Spleen (tissue), 11 donors: ENCODE results near the gene C2orf69. TPM values are rescaled to one million over a fixed set of nuclear protein-coding genes. Genes with fewer than 3 reads are reported as not detected.

ENCODE experiments used
- DNase-seq: peaks from one replicate; pipeline ENCODE4 v3.0.0-alpha.2; 2020
- H3K27ac ChIP-seq, 8 donors: fragments of 200-600 bp; sonication (generic) in 7 of 8; 1 replicate in 4 of 8; 2 replicates in 4 of 8; pipeline versions ENCODE4 v1.5.0 to v1.8.0; 2016 to 2021; ENCODE audit warnings: inconsistent platforms in 4 of 8, mild to moderate bottlenecking in 4 of 8, moderate library complexity in 1 of 8
- H3K27me3 ChIP-seq, 7 donors: fragments of 200-600 bp; sonication (generic) in 6 of 7; replicated peaks in 1 of 7; 1 replicate in 4 of 7; 2 replicates in 3 of 7; pipeline versions ENCODE4 v1.5.0 to v1.8.0; 2016 to 2021; ENCODE audit warnings: inconsistent platforms in 3 of 7, mild to moderate bottlenecking in 1 of 7
- H3K36me3 ChIP-seq, 6 donors: fragments of 200-600 bp; sonication (generic) in 5 of 6; 1 replicate in 4 of 6; 2 replicates in 2 of 6; pipeline versions ENCODE4 v1.5.0 to v1.8.0; 2016 to 2021; ENCODE audit warnings: inconsistent platforms in 2 of 6
- H3K4me1 ChIP-seq, 6 donors: fragments of 200-600 bp; sonication (generic) in 5 of 6; 1 replicate in 3 of 6; 2 replicates in 3 of 6; pipeline versions ENCODE4 v1.5.0 to v1.8.0; 2016 to 2021; ENCODE audit warnings: inconsistent platforms in 3 of 6
- H3K4me3 ChIP-seq, 8 donors: fragments of 200-600 bp; sonication (generic) in 7 of 8; 1 replicate in 4 of 8; 2 replicates in 4 of 8; pipeline versions ENCODE4 v1.5.0 to v1.8.0; 2016 to 2021; ENCODE audit warnings: inconsistent platforms in 4 of 8, mild to moderate bottlenecking in 4 of 8, moderate library complexity in 2 of 8
- H3K9me3 ChIP-seq, 8 donors: fragments of 200-600 bp; sonication (generic) in 7 of 8; 1 replicate in 4 of 8; 2 replicates in 4 of 8; pipeline versions ENCODE4 v1.5.0 to v1.8.0; 2016 to 2021; ENCODE audit warnings: inconsistent platforms in 4 of 8
- POLR2A ChIP-seq, 3 donors: fragments of 450-650 bp; IDR thresholded peaks; one replicate each; pipeline ENCODE4 v1.5.1; 2017; ENCODE audit warnings: antibody characterized with exemption in 3 of 3, mild to moderate bottlenecking in 1 of 3
- POLR2AphosphoS5 ChIP-seq, 3 donors: sonication (generic); formaldehyde crosslinking; IDR thresholded peaks; one replicate each; pipeline ENCODE4 v1.5.1; 2017; ENCODE audit warnings: antibody characterized with exemption in 3 of 3
- WGBS, 5 donors: extraction: QIAGEN DNeasy Blood & Tissue Kit in 3 of 5; methylation state at CpG; one replicate each; pipeline versions ENCODE4 v1.1.5 to v1.1.7; 2013 to 2018; 5-methylcytosine and 5-hydroxymethylcytosine counted together
- intact Hi-C: fragments of 100-400 bp; cut with DNase I; formaldehyde crosslinking; loops from one replicate; pipeline ENCODE4 v1.15.0; 2023; ENCODE audit warnings: low total_unique reads
- polyA plus RNA-seq, 3 donors: library from polyadenylated mRNA; stranded (reverse); fragments of 200-250 nt; gene quantifications; one replicate each; pipeline ENCODE4 v1.2.1, GENCODE V29; 2013
- total RNA-seq, 7 donors: library from RNA; depleted of rRNA in 3 of 7; stranded (reverse); fragments of >200 nt in 3 of 7; fragmentation: NEBNext Ultra II Directional in 4 of 7; extraction: Animal tissue kit (Norgen Biotek cat#: 25700) in 4 of 7; gene quantifications; one replicate each; pipeline versions ENCODE4 v1.1.0 to v1.2.1, GENCODE V29; 2016 to 2021
- TF ChIP-seq, protein P1 (sequence below), 11 experiments: fragments of 200-600 bp in 7 of 11; fragments of 450-650 bp in 4 of 11; sonication (generic) in 4 of 11; IDR thresholded peaks in 8 of 11; conservative IDR thresholded peaks in 3 of 11; 1 replicate in 7 of 11; 2 replicates in 4 of 11; pipeline versions ENCODE4 v1.4.0 to v1.8.0; 2016 to 2021; ENCODE audit warnings: antibody characterized with exemption in 11 of 11, inconsistent platforms in 4 of 11, mild to moderate bottlenecking in 1 of 11
- donor health status: healthy with polysubstance abuse.
- donor health status: DM: no; HTN: no; CAD: no; lungs with moderate emphysema.
- donor health status: DM: no; HTN: no; CAD: no.
- donor health status: Bipolar disorder and iron deficiency.
- donor health status: healthy.
- donor health status: DM: no; HTN: no; CAD: no.
- donor health status: DM: yes; HTN: yes; CAD: no.

C2orf69 gene
- total and polyA plus RNA-seq, 10 donors, result 4.7 to 13.3 (median 10.9) TPM

DNA sequence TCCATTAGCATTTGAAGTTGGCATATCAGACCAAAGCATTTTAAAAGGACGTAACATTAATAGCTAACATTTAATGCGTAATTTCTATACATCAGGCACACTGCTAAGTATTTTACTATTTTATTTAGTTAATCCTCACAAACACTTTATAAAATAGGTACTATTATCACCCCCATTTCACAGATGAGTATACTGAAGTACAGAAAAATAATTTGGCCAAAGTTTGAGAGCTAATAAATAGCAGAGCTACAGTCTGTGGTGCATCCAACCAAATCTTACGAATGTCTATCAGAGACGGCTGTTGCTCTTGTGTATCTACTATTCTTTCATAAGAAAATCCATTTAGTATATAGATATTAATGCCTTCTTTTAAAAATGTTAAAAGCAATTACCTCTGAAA is 32.3 kb downstream of the C2orf69 start:
- H3K27me3 ChIP-seq, result no peaks in the 10 kb centered on the region
- H3K36me3 ChIP-seq, result peaks cover 0 to 95% (median 24%) of the 10 kb centered on the region in 6 donors
- H3K27ac ChIP-seq, result no peak overlapping the region
- peaks cover 0 to 41% (median 8%) of the 10 kb centered on the region in 6 donors for H3K4me1 ChIP-seq
- intact Hi-C loops, result no loop called here
- H3K4me3 ChIP-seq, result no peak overlapping the region
- DNase-seq, result no peak
- no peak for TF ChIP-seq POLR2AphosphoS5 (IDR thresholded peaks at IDR 0.05)
- no peak for TF ChIP-seq POLR2A (IDR thresholded peaks at IDR 0.05)
- TF ChIP-seq, protein P1, sequence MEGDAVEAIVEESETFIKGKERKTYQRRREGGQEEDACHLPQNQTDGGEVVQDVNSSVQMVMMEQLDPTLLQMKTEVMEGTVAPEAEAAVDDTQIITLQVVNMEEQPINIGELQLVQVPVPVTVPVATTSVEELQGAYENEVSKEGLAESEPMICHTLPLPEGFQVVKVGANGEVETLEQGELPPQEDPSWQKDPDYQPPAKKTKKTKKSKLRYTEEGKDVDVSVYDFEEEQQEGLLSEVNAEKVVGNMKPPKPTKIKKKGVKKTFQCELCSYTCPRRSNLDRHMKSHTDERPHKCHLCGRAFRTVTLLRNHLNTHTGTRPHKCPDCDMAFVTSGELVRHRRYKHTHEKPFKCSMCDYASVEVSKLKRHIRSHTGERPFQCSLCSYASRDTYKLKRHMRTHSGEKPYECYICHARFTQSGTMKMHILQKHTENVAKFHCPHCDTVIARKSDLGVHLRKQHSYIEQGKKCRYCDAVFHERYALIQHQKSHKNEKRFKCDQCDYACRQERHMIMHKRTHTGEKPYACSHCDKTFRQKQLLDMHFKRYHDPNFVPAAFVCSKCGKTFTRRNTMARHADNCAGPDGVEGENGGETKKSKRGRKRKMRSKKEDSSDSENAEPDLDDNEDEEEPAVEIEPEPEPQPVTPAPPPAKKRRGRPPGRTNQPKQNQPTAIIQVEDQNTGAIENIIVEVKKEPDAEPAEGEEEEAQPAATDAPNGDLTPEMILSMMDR (IDR thresholded peaks at IDR 0.05 in 8 of 11, conservative IDR thresholded peaks at IDR 0.05 in 3 of 11), result no peak
- WGBS, 5 donors, result 94 to 96% (median 95%) methylated on average over 4 of the region's 4 CpGs
- no peaks in the 10 kb centered on the region for H3K9me3 ChIP-seq

DNA sequence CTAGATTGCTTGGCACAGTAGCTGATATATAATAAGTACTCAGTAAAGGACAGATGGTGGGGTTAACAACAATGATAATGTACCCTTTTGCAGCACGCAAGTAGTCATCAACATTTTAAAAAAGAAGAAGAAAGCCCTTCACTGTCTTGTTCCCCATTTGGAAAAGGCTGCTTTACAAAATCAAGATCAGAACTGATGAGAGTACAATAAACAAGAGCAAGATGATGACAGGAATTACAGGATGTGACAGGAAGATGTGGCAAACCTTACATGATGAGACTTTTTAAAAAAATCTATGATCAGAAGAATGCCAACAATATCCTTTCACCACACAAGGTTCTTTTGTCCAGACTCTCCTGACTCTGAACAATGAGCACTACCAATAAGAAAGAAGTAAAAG is 35.1 kb downstream of the C2orf69 start:
- TF ChIP-seq POLR2A (IDR thresholded peaks at IDR 0.05), result no peak
- TF ChIP-seq, protein P1 (IDR thresholded peaks at IDR 0.05 in 8 of 11, conservative IDR thresholded peaks at IDR 0.05 in 3 of 11), result no peak
- Histone ChIP-seq H3K36me3 (peaks cover 0 to 93% (median 18%) of the 10 kb centered on the region in 6 donors), H3K9me3 (no peaks in the 10 kb centered on the region), H3K27ac (peak overlapping the region in 6 of 8 donors; percentile 36 to 80 (median 67)), H3K27me3 (no peaks in the 10 kb centered on the region), H3K4me3 (no peak overlapping the region), H3K4me1 (peaks cover 0 to 60% (median 16%) of the 10 kb centered on the region in 6 donors)
- no peak for DNase-seq
- whole genome bisulfite sequencing, 5 donors, result 49 to 97% (median 77%) methylated on average over 1 of the region's 1 CpG
- intact Hi-C loops, result no loop called here

DNA sequence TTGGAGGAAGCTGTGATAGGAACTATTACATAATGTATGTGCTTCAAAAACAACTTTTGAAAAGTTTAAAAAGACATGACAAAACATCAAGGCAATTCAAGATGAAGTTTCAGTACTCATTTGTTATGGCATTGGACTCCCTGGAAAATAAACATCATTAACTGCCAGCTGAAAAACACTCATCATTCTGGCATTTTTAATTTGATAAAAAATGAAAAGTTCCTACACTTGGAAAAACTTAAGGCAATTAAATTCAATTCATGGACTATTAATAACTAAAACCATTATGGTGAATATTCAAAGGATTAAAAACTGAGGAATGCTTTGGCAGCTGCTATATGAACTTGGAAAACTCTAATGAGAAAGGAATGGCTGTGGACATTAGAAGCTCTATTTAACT is 35.7 kb downstream of the C2orf69 start:
- peaks cover 0 to 66% (median 19%) of the 10 kb centered on the region in 6 donors for H3K4me1 ChIP-seq
- peaks cover 0 to 87% (median 18%) of the 10 kb centered on the region in 6 donors for H3K36me3 ChIP-seq
- no peaks in the 10 kb centered on the region for H3K27me3 ChIP-seq
- H3K27ac ChIP-seq, result peak overlapping the region in 6 of 8 donors; percentile 36 to 80 (median 66)
- no peak for DNase-seq
- H3K9me3 ChIP-seq, result no peaks in the 10 kb centered on the region
- H3K4me3 ChIP-seq, result no peak overlapping the region
- intact Hi-C loops, result no loop called here
- TF ChIP-seq POLR2A (IDR thresholded peaks at IDR 0.05) (no peak), POLR2AphosphoS5 (IDR thresholded peaks at IDR 0.05) (no peak)
- TF ChIP-seq, protein P1 (IDR thresholded peaks at IDR 0.05 in 8 of 11, conservative IDR thresholded peaks at IDR 0.05 in 3 of 11), result no peak

DNA sequence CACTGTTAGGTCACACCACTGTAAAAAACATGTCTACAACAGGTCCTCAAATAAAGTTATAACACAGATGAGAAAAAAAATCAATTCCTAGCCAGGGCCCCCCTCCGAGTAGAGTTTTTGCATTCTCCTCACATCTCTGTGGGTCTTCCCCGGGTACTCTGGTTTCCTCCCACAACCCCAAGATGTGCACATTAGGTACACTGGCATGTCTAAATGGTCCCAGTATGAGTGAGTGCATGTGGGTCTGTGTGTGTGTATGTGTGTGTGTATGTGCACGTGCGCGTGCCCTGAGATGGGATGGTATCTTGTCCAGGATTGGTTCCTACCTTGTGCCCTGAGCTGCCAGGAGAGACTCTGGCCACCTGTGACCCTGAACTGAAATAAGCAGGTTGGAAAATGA is 39.3 kb downstream of the C2orf69 start:
- peaks cover 20 to 84% (median 45%) of the 10 kb centered on the region in 6 donors for H3K4me1 ChIP-seq
- intact Hi-C loops, result loop anchor here (5.0 kb wide), 1 partner anchor 38 kb away; the partner anchor contains the start of gene C2orf69
- peaks cover 0 to 52% (median 5%) of the 10 kb centered on the region in 6 donors for H3K36me3 ChIP-seq
- no peak for DNase-seq
- no peaks in the 10 kb centered on the region for H3K9me3 ChIP-seq
- H3K27ac ChIP-seq, result no peak overlapping the region
- no peaks in the 10 kb centered on the region for H3K27me3 ChIP-seq
- WGBS, 5 donors, result 87 to 97% (median 90%) methylated on average over 5 of the region's 5 CpGs
- no peak overlapping the region for H3K4me3 ChIP-seq
- TF ChIP-seq POLR2A (IDR thresholded peaks at IDR 0.05), result no peak
- TF ChIP-seq POLR2AphosphoS5 (IDR thresholded peaks at IDR 0.05), result no peak
- TF ChIP-seq, protein P1 (IDR thresholded peaks at IDR 0.05 in 8 of 11, conservative IDR thresholded peaks at IDR 0.05 in 3 of 11), result no peak
